MCF 10A (cell line): ENCODE measurements around the gene FAM117A. TPM values are rescaled to one million over a fixed set of nuclear protein-coding genes. Genes with fewer than 3 reads are reported as not detected.

ENCODE experiments used
- BruUV-seq: library from RNA; stranded (reverse); fragments of 400-500 nt; replicated peaks from 2 replicates; lab custom pipeline; 2021; lab: Mats Ljungman, UMichigan
- CTCF ChIA-PET: fragments of 300-600 bp; sonication (Branson Sonifier 250); formaldehyde crosslinking; extraction: SDS; loops from one replicate; lab custom pipeline; 2021; ENCODE audit warnings: antibody characterized with exemption, inconsistent platforms; lab: Yijun Ruan, JAX
- POLR2A ChIA-PET: fragments of 300-600, 350-650 bp; sonication (Branson Sonifier 250); formaldehyde crosslinking; extraction: SDS; loops from one replicate; lab custom pipeline; 2020; ENCODE audit warnings: antibody characterized with exemption, inconsistent platforms; lab: Yijun Ruan, JAX
- DNase-seq: peaks from one replicate; pipeline ENCODE4 v3.0.0-alpha.2; 2018; ENCODE audit not compliant: unreplicated experiment
- H3K27ac Mint-ChIP-seq: one replicate; pipeline ENCODE4 v1.8.0; 2022; ENCODE audit warnings: mild to moderate bottlenecking, low read depth, mixed read lengths; ENCODE audit not compliant: unreplicated experiment
- H3K27me3 Mint-ChIP-seq: one replicate; pipeline ENCODE4 v1.8.0; 2022; ENCODE audit warnings: mixed read lengths; ENCODE audit not compliant: insufficient read depth, unreplicated experiment
- H3K36me3 Mint-ChIP-seq: one replicate; pipeline ENCODE4 v1.8.0; 2022; ENCODE audit warnings: mild to moderate bottlenecking, moderate library complexity, mixed read lengths; ENCODE audit not compliant: insufficient read depth, unreplicated experiment
- H3K4me1 Mint-ChIP-seq: one replicate; pipeline ENCODE4 v1.8.0; 2022; ENCODE audit warnings: mixed read lengths; ENCODE audit not compliant: insufficient read depth, unreplicated experiment
- H3K4me3 Mint-ChIP-seq: one replicate; pipeline ENCODE4 v1.8.0; 2022; ENCODE audit warnings: mild to moderate bottlenecking, moderate library complexity, mixed read lengths; ENCODE audit not compliant: unreplicated experiment
- H3K9me3 Mint-ChIP-seq: one replicate; pipeline ENCODE4 v1.8.0; 2022; ENCODE audit warnings: mixed read lengths; ENCODE audit not compliant: unreplicated experiment
- intact Hi-C: fragments of 100-400 bp; cut with micrococcal nuclease; formaldehyde crosslinking; loops from 2 replicates; pipeline ENCODE4 v1.14.1; 2022
- total RNA-seq: library from RNA; stranded (reverse); gene quantifications from 2 replicates; pipeline ENCODE4 v1.2.3, GENCODE V29; 2022
- TF ChIP-seq, protein P1 (sequence below): fragments of 200-600 bp; IDR thresholded peaks from one replicate; pipeline ENCODE4 v1.8.0; 2022; ENCODE audit warnings: antibody characterized with exemption, mild to moderate bottlenecking; ENCODE audit not compliant: unreplicated experiment

FAM117A gene
- total RNA-seq, 1 experiment from 2014 or later, result 2.0 TPM

DNA sequence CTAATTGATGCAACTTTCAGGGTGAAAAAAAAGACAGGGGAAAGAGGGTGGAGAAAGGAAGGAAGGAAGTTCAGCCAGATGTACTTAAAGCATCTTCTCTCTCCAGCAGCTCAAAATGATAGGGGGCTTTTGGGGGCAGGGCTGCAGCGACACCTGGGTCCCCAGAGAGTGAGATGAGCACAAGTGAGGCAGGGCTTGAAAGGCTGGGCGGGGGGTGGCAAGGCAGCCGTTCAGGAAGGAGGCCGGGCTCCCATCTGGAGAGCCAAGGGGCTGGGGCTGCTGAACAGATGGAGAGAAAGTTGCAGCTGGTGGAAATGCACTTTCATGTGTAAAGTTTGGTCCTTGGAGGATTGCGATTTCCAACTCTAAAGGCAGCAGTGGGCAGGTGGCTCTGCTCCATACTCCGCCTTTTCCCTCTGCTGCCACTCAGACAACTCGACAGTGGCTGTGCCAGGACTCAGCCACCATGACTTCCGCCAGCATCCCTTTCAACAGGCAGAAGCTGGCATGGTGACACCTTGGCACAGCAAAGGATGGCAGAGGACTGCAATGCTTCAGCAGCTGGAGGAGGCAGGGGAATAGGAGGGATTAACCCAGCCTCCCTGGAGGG lies 63.9 kb downstream of the FAM117A start:
- intact Hi-C loops, result no loop called here
- POLR2A ChIA-PET, result interaction anchor here (2.5 kb wide), 1 partner anchor 8 kb away, joined by 12 read pairs; the partner anchor contains the start of gene SLC35B1
- no TSS peak for BruUV-seq
- Mint-ChIP-seq H3K27me3 (no peaks in the 10 kb centered on the region), H3K36me3 (peaks cover 45% of the 10 kb centered on the region), H3K27ac (no peak overlapping the region), H3K4me3 (no peak overlapping the region), H3K9me3 (no peaks in the 10 kb centered on the region), H3K4me1 (peaks cover 1% of the 10 kb centered on the region)
- CTCF ChIA-PET, result interaction anchor here (0.6 to 15.6 kb wide), 7 partner anchors 9 to 143 kb away, joined by 3 to 325 read pairs (median 4); partner anchors contain the start of gene NXPH3
- TF ChIP-seq, protein P1, sequence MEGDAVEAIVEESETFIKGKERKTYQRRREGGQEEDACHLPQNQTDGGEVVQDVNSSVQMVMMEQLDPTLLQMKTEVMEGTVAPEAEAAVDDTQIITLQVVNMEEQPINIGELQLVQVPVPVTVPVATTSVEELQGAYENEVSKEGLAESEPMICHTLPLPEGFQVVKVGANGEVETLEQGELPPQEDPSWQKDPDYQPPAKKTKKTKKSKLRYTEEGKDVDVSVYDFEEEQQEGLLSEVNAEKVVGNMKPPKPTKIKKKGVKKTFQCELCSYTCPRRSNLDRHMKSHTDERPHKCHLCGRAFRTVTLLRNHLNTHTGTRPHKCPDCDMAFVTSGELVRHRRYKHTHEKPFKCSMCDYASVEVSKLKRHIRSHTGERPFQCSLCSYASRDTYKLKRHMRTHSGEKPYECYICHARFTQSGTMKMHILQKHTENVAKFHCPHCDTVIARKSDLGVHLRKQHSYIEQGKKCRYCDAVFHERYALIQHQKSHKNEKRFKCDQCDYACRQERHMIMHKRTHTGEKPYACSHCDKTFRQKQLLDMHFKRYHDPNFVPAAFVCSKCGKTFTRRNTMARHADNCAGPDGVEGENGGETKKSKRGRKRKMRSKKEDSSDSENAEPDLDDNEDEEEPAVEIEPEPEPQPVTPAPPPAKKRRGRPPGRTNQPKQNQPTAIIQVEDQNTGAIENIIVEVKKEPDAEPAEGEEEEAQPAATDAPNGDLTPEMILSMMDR, result no peak
- no peak for DNase-seq

DNA sequence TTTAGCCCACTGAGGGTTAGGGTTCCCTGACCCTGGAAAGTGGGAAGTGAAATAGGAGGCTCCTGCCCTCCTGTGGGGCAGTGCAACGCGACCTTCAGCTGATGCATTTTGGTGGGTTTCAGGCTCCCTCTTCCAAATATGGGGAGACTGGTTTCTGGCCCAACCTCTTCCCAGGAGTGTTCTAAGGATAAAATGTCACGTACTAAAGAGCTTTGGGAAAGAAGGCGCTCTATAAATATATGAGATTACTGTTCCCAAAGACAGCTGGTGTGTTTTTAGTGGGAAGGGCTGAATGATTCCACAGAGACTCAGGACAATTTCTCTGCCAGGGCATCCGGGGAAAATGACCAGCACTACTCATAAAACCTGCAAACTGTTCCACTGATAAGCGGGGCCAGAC lies 65.9 kb downstream of the FAM117A start:
- Mint-ChIP-seq H3K9me3 (no peaks in the 10 kb centered on the region), H3K27ac (no peak overlapping the region), H3K27me3 (no peaks in the 10 kb centered on the region), H3K36me3 (peaks cover 28% of the 10 kb centered on the region), H3K4me1 (no peaks in the 10 kb centered on the region), H3K4me3 (no peak overlapping the region)
- TF ChIP-seq, protein P1, result no peak
- ChIA-PET CTCF (interaction anchor here (0.6 to 15.6 kb wide), 8 partner anchors 9 to 390 kb away, joined by 3 to 325 read pairs (median 6); partner anchors contain the start of genes NXPH3 and SLC35B1), POLR2A (interaction anchor here (1.2 to 2.5 kb wide), 2 partner anchors 10 to 20 kb away, joined by 6 to 12 read pairs; partner anchors contain the start of genes SLC35B1 and SPOP)
- no TSS peak for BruUV-seq
- intact Hi-C loops, result no loop called here
- no peak for DNase-seq

DNA sequence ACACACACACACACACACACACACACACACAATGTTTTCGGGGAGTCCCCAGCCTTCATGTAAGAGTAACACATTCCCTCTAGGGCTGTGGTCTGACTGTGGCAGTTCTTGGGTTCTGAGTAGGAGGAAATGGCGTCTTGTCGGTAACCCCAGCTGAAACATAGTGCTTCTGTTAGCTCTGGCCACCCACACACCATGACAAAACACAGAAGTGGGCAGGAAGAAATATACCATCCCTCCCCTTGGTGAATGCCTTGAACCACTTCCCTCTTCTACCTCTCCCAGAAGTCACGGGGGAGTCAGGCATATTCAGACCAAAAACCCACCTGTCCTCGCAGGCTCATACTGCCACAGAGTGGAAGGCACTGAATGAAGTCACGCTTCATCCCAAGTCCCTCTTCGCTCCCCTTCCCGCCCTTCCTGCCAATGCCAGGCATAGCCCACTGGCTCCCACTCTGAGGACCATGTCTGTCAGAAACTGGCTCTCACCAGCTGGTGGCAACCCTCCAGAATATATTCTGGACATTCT lies 67.6 kb downstream of the FAM117A start:
- peaks cover 24% of the 10 kb centered on the region for H3K36me3 Mint-ChIP-seq
- H3K4me3 Mint-ChIP-seq, result no peak overlapping the region
- intact Hi-C loops, result no loop called here
- H3K27me3 Mint-ChIP-seq, result no peaks in the 10 kb centered on the region
- DNase-seq, result no peak
- no peaks in the 10 kb centered on the region for H3K4me1 Mint-ChIP-seq
- H3K27ac Mint-ChIP-seq, result no peak overlapping the region
- H3K9me3 Mint-ChIP-seq, result no peaks in the 10 kb centered on the region
- TF ChIP-seq, protein P1, result no peak
- ChIA-PET POLR2A (interaction anchor here (0.6 to 1.5 kb wide), 4 partner anchors 12 to 139 kb away, joined by 3 to 4 read pairs (median 4); partner anchors contain the start of gene SLC35B1), CTCF (interaction anchor here (0.6 to 15.6 kb wide), 21 partner anchors 9 to 1761 kb away, joined by 3 to 325 read pairs (median 3); partner anchors contain the start of genes NXPH3 and SLC35B1)
- BruUV-seq, result no TSS peak

DNA sequence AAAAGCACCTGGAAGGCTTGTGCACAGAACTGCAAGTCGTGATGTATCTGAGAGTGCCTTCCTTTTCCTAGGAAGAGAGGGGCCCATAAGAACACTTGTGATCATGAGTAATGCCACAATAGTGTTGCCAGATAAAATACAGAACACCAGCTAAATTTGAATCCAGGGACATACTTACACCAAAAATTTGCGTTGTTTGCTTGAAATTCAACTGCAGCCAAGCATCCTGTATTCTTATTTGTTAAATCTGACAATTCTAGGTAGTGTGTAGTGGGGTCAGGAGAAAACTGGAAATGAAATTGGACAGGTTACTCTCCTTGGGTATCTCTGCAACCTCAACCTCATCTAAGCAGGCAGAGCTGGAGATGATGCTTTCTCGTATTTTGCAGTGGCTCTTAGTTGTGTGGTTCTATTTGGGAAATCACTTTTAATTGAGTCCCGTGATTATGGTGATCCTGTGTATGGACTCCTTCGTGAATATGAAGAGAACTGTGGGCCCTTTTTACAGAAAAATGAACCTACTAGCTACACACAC lies 68.2 kb downstream of the FAM117A start:
- no TSS peak for BruUV-seq
- Mint-ChIP-seq H3K27me3 (no peaks in the 10 kb centered on the region), H3K27ac (no peak overlapping the region), H3K4me3 (no peak overlapping the region), H3K9me3 (no peaks in the 10 kb centered on the region), H3K4me1 (no peaks in the 10 kb centered on the region), H3K36me3 (peaks cover 18% of the 10 kb centered on the region)
- TF ChIP-seq, protein P1, result no peak
- CTCF ChIA-PET, result interaction anchor here (0.6 to 15.6 kb wide), 26 partner anchors 9 to 1584 kb away, joined by 3 to 325 read pairs (median 3); partner anchors contain the start of genes NXPH3 and SLC35B1
- DNase-seq, result no peak
- intact Hi-C loops, result loop anchor here (1.0 kb wide), 2 partner anchors 120 to 127 kb away; partner anchors contain the start of gene NXPH3
- POLR2A ChIA-PET, result interaction anchor here (0.6 to 1.4 kb wide), 5 partner anchors 9 to 138 kb away, joined by 3 to 4 read pairs (median 3); partner anchors contain the start of gene SLC35B1
